ENCODE results near the gene DNAH6. TPM values are rescaled to one million over a fixed set of nuclear protein-coding genes. Genes with fewer than 3 reads are reported as not detected.

DNAH6 gene
- total and polyA plus RNA-seq, 2 of the 8 experiments (the other 6 are each of a cell fraction or from before 2014, with no cell fraction given), result 0.06 to 0.43 TPM

DNA sequence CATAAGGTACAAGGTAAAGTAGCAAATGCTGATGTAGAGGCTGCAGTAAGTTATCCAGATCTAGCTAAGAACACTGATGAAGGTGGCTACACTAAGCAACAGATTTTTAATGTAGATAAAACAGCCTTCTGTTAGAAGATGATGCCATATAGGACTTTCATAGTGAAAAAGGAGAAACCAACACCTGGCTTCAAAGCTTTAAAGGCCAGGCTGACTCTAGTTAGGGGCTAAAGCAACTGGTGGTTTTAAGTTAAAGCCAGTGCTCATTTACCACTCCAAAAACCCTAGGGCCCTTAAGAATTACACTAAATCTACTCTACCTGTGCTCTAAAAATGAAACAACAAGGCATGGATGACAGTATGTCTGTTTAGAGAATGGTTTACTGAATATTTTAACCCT is 131.0 kb downstream of the DNAH6 start:
- Histone ChIP-seq H3K4me1 (replicated peaks in 1 of 4; ENCODE audit: control insufficient read depth in 3 of 4, insufficient read depth in 4 of 4, low read length in 3 of 4) (no peaks in the 10 kb centered on the region), H3K23ac (ENCODE audit: insufficient read length) (no peak overlapping the region), H3K23me2 (ENCODE audit: low read depth, low read length) (no peaks in the 10 kb centered on the region), H4K8ac (ENCODE audit: extremely low read depth, insufficient read depth, low read length) (no peak overlapping the region), H2BK120ac (replicated peaks; ENCODE audit: low read depth, low read length) (no peak overlapping the region), H3K4me2 (ENCODE audit: insufficient read depth in 1 of 2, low read depth in 2 of 2, low read length in 2 of 2) (no peak overlapping the region), H3K79me1 (ENCODE audit: low read depth, low read length) (no peaks in the 10 kb centered on the region), H2AFZ (ENCODE audit: low read length) (no peak overlapping the region), H3K4me3 (ENCODE audit: extremely low read depth in 1 of 4, insufficient read depth in 2 of 4, low read depth in 3 of 4, low read length in 4 of 4) (no peak overlapping the region), H3K27me3 (replicated peaks in 1 of 4; ENCODE audit: control insufficient read depth in 3 of 4, extremely low read depth in 1 of 4, insufficient read depth in 3 of 4, low read length in 3 of 4) (peaks cover 0 to 2% (median 0%) of the 10 kb centered on the region in 4 experiments; a peak in 1 of 7 replicates), H3K9me3 (ENCODE audit: insufficient read depth in 2 of 2, low read depth in 1 of 2, low read length in 1 of 2) (no peaks in the 10 kb centered on the region), H3K79me2 (ENCODE audit: control insufficient read depth in 1 of 2, insufficient read depth in 2 of 2, low read length in 2 of 2) (no peaks in the 10 kb centered on the region), H4K91ac (replicated peaks; ENCODE audit: insufficient read length, low read length) (no peak overlapping the region), H2BK15ac (ENCODE audit: low read length) (no peak overlapping the region), H4K20me1 (replicated peaks in 1 of 2; ENCODE audit: control insufficient read depth in 1 of 2, insufficient read depth in 2 of 2, low read length in 2 of 2) (no peaks in the 10 kb centered on the region), H3K14ac (ENCODE audit: insufficient read length) (no peak overlapping the region), H2BK12ac (ENCODE audit: low read depth, low read length) (no peak overlapping the region), H4K5ac (ENCODE audit: insufficient read length, low read depth, low read length) (no peak overlapping the region), H3K18ac (ENCODE audit: extremely low read depth, low read length) (no peak overlapping the region), H3K36me3 (ENCODE audit: control insufficient read depth in 2 of 4, insufficient read depth in 4 of 4, low read length in 3 of 4) (no peaks in the 10 kb centered on the region; a peak in 1 of 8 replicates), H2BK20ac (ENCODE audit: low read length) (no peak overlapping the region), H2AK5ac (ENCODE audit: low read depth, low read length) (no peak overlapping the region), H3K9ac (replicated peaks in 1 of 4; ENCODE audit: extremely low read depth in 1 of 4, low read depth in 3 of 4, low read length in 3 of 4) (no peak overlapping the region), H3K56ac (replicated peaks; ENCODE audit: insufficient read length, low read depth, low read length) (no peak overlapping the region), H2BK5ac (ENCODE audit: low read depth, low read length) (no peak overlapping the region), H3K27ac (ENCODE audit: low read depth, low read length) (no peak overlapping the region), H3K4ac (replicated peaks; ENCODE audit: insufficient read length, low read depth, low read length) (no peak overlapping the region)
- no peak for TF ChIP-seq TAF1 (IDR thresholded peaks at IDR 0.05; ENCODE audit: low read depth, low read length)
- no peak for TF ChIP-seq BCL11A (IDR thresholded peaks at IDR 0.05; ENCODE audit: low read depth in 2 of 2, low read length in 2 of 2)
- TF ChIP-seq TCF12 (IDR thresholded peaks at IDR 0.05; ENCODE audit: low read depth, low read length), result no peak
- TF ChIP-seq KDM1A (IDR thresholded peaks at IDR 0.05; ENCODE audit: borderline replicate concordance, low read length), result no peak
- no peak for TF ChIP-seq CTBP2 (IDR thresholded peaks at IDR 0.05; ENCODE audit: borderline replicate concordance, insufficient read depth, insufficient read length, low read length)
- TF ChIP-seq TEAD4 (IDR thresholded peaks at IDR 0.05; ENCODE audit: low read depth, low read length), result no peak
- no peak for TF ChIP-seq GTF2F1 (IDR thresholded peaks at IDR 0.05; ENCODE audit: borderline replicate concordance, low read depth, low read length)
- ChIA-PET POLR2A (ENCODE audit: partially characterized antibody) (no interaction called here), CTCF (ENCODE audit: partially characterized antibody) (interaction anchor here (1.0 to 1.3 kb wide), 2 partner anchors 17 to 235 kb away, joined by 3 to 4 read pairs; no protein-coding TSS in a partner anchor)
- FAIRE-seq (no peak), DNase-seq (ENCODE audit: low read depth in 1 of 2, low spot score in 2 of 2) (no peak)
